Left lobe of liver (tissue), 2 donors: ENCODE results near the gene CUL7. TPM values are rescaled to one million over a fixed set of nuclear protein-coding genes. Genes with fewer than 3 reads are reported as not detected.
"Not testable (repeated sequence)": the region's sequence is repeated elsewhere in the genome, so short reads cannot be mapped to it uniquely, and the experiment has no call there.

Experiments
- ATAC-seq: fragments of 200-7000 bp; cut with Tn5 transposase; one replicate; pipeline ENCODE4 v1.9.1; 2020; ENCODE audit warnings: mild to moderate bottlenecking, moderate library complexity
- DNase-seq: peaks from one replicate; pipeline ENCODE4 v3.0.0-alpha.2; 2020; ENCODE audit warnings: low spot score
- total RNA-seq: library from RNA; stranded (reverse); gene quantifications from one replicate; pipeline ENCODE4 v1.2.1, GENCODE V29; 2021
- donor health status: DM: no; HTN: no; CAD: no; lungs with moderate emphysema.
- donor health status: DM: no; HTN: yes; CAD: no.

CUL7 gene
- 8.5 TPM for total RNA-seq

GRCh38 chr6:43053545-43054205 is at the start of gene CUL7:
TSS of gene CUL7 (minus strand) at chr6:43053851. CDS start at chr6:43052788, 1,063 bp downstream.
- peak; percentile 95 for ATAC-seq
- peak; percentile 95 for DNase-seq

GRCh38 chr6:43101497-43101896 is 47.8 kb upstream of the CUL7 start:
- ATAC-seq (no peak), DNase-seq (no peak)

DNA sequence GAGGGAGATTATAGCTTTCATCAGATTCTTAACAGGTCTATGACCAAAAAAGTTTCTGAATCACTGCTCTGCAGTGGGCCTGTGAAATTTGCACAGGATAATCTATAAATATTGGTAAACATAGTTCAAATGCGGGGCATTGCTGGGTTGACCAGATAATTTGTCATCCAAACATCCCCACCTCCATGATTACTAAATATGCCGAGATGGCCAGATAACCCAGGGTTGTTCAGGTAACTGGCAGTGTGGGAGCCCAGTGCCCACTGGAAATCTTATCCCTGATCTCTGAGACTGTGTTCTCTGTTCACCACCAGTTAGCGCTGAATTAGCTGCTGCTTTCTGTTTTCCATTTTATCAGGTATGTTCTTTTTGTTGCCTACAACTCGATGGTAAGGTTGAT is 43.9 kb upstream of the CUL7 start:
- ATAC-seq: no peak
- no peak for DNase-seq

DNA sequence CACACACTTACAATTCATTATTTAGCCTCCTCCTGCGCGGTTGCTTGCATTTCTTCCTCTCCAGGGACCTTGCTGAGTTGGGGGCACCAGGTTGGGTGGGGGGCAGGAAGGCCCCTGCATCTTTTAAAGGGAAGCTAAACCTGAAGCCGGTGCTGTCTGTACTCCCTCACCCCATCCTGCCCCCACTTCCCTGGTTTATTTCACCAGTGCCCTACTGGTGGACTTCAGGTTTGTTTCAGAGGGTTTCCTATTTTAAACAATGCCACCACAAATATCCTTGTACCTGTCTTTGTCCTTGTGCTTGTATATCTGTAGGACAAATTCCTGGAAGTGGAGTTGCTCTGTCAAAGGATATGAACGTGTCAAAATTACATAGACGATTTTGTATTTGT is 43.4 kb upstream of the CUL7 start:
- no peak for ATAC-seq
- no peak for DNase-seq

DNA sequence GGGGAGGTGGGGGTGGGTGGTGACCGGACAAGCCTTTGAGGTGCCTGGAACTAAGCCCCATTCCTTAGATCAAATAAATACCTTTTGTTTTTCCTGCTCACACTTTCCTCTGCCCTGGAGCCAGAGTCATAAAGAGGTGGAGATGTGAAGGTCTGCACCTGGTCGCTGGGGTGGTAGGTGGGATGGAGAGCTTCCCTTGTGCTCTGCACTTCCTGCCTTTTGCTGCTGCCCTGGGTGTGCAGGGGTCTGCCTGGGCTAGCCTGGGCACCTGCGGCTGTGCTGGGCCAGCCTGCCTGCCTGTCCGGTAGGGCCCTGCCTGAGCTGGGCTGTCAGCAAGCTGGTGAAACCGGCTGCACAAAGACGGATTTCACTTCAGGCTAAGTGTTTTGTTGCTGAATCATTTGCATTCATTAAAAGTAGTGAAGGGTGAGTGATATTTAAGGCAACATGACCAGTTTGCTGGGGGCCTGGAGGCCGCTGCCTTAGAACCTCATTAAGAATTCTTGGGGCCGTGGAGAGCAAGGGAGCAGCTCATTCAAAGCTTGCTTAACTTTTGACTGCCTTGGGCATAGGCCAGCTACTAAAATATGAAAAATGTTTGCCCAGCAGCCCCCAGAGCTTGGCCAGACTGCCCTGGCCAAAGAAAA is 42.9 kb upstream of the CUL7 start:
- no peak for DNase-seq
- ATAC-seq: no peak

DNA sequence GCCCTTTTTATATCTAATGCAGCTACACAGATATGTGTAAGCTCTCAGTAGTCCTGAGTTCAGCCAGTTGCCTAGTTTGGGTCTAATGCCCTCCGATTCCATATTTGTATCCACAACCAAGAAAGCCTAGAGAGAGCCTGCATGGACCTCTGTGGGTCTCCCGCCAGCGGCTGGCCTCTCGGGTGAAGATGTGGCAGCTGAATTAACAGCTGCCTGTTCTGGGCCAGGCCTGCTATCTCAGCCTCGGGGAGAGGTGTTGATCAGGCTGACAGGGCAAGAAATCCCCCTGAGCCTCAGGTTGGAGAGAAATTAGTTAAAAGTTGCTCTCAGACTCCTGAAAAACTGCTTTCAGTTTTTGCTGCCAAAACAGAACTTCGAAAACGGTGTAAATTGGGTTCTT is 42.3 kb upstream of the CUL7 start:
- no peak for ATAC-seq
- DNase-seq: no peak

DNA sequence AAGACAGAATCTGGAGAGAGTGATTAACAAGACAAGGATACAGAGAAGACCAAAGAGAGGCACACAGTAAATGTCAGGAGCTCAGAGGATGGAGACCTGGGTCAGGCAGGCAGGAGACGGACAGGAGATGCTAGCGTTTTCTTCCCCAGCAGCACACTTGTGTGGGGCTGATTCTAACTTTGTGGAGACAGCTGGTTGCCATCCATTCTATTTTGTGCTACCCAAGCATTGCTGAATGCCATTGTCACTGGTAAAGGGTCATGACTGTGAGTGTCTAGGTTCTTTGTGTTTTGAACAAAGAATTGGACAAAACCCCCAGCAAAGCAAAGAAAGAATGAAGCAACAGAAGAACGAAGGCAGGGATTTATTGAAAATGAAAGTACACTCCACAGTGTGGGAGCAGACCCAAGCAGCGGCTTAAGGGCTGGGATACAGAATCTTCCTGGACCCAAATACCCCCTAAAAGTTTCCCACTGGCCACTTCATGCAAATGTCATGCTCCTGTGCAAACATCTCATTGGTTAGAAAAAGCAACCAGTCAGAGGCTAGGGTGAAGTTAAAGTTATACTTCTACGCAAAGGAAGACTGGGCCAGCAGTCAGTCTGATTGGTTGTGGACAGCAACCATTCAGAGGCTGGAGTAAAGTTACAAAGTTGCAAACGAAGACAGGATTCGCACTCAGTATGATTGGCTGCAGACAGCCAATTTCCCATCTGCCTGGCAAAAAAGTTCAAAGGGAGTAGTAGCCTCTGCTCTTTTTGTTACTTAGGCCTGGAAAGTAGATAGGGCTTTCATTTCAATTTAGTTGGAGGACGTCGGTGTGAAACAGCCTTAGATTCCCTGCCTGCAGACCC is 40.0 kb upstream of the CUL7 start:
- DNase-seq: no peak
- ATAC-seq: peak; percentile 90

DNA sequence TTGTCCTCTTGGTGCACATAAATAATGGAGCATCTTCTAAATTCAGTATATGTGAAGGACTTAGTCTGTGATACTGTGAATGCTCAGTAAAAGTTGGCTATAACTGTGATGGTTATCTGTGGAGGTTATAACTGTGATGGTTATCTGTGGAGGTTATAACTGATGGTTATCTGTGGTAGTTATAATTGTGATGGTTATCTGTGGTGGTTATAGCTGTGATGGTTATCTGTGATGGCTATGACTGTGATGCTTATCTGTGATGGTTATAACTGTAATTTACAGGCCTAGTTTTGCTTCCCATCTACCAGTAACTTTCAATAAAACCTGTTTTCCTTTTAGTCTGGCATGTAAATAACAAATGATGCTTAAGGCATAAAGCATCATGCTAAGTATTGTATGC is 39.0 kb upstream of the CUL7 start:
- ATAC-seq (no peak), DNase-seq (no peak)

DNA sequence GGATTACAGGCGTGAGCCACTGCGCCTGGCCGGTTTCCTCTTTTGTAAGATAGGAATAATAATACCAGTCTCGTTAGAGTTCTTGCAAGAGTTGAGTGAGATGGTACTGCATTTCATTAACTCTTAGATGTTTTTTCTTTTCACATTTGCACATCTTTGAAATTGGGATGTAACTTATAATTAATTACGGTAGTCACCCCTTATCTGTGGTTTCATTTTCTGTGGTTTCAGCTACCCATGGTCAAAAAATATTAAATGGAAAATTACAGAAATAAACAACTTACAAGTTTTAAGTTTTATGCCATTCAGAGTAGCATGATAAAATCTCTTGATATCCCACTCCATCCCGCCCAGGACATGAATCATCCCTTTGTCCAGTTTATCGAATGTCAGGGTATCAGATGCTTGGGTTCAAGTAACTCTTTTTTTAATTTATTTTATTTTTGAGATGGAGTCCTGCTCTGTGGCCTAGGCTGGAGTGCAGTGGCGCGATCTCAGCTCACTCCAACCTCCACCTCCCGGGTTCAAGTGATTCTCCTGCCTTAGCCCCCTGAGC is 37.9 kb upstream of the CUL7 start:
- ATAC-seq (no peak), DNase-seq (no peak)

DNA sequence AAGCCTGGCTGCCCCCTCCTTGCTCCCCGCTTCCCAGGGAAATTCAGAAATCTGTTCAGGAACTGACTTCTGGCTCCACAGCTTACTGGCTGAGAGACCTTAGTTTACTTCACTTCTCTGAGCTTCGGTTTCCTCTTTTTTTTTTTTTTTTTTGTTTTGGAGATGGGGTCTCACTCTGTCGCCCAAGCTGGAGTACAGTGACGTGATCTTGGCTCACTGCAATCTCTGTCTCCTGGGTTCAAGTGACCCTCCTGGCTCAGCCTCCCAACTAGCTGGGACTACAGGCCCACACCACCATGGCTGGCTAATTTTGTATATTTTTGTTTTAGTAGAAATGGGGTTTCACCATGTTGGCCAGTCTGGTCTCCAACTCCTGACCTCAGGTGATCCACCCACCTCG is 37.4 kb upstream of the CUL7 start:
- DNase-seq (no peak), ATAC-seq (no peak)

GRCh38 chr6:43090559-43090956 is 36.9 kb upstream of the CUL7 start:
- DNase-seq (no peak), ATAC-seq (no peak)

- ATAC-seq (no peak), DNase-seq (no peak)
These were observed 36.4 kb upstream of the CUL7 start for GRCh38 chr6:43089874-43090558.

DNA sequence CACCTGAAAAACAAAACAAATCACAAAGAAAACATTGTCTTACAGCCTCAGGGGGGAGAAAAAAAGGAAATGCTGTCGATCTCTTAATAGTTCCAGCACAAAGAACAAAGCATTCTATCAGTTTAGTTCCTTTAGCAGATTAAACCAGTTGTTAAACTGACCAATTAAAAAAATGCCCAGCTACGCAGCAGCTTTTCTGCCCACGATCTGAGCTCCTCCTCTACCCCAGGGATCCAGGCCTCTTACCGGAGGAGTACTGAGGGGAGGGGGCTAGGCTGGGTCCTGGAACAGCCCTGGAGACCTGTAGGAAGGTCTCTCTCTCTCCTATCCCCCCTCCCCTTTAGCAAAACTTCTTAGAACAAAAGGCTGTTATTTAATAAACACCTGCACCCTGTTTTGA is 35.8 kb upstream of the CUL7 start:
- ATAC-seq: no peak
- DNase-seq: no peak

GRCh38 chr6:43088654-43089056 is 35.0 kb upstream of the CUL7 start:
- ATAC-seq (no peak), DNase-seq (no peak)

GRCh38 chr6:43086022-43086658 is 32.5 kb upstream of the CUL7 start:
- DNase-seq (no peak), ATAC-seq (no peak)

GRCh38 chr6:43082806-43083655 is 29.4 kb upstream of the CUL7 start:
- DNase-seq: no peak
- no peak for ATAC-seq

DNA sequence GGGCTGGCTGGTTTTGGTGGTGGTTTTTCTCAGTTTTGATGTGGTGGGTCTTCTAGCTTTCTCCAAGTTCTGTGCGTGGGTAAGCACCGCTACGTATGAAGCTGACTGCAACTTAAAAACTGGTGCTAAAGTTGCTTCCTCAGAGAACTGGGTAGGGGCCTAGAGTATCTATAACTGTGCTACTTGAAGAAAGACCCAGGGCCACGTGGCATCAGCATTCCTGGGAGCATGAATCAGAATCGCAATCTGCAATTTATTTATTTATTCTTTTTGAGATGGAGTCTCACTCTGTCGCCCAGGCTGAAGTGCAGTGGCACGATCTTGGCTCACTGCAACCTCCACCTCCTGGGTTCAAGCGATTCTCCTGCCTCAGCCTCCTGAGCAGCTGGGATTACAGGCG is 28.3 kb upstream of the CUL7 start:
- not testable (repeated sequence) for ATAC-seq, DNase-seq

GRCh38 chr6:43081043-43081442 is 27.4 kb upstream of the CUL7 start:
- no peak for DNase-seq
- ATAC-seq: no peak

- ATAC-seq: no peak
- no peak for DNase-seq
These were observed 25.0 kb upstream of the CUL7 start for GRCh38 chr6:43078691-43079090.
